Fibroblast of lung (primary cell): Measurements from ENCODE around the gene ATXN2.

Experiments used
- EZH2 ChIP-seq: IDR thresholded peaks from 2 replicates; pipeline ENCODE4 v1.5.1; 2012; ENCODE audit warnings: low read length, control low read depth, mild to moderate bottlenecking; ENCODE audit errors: missing control alignments
- TF ChIP-seq, protein P1 (sequence below), 2 donors: IDR thresholded peaks in 1 of 2; conservative IDR thresholded peaks in 1 of 2; 1 replicate in 1 of 2; 2 replicates in 1 of 2; pipeline ENCODE4 v1.5.1; 2011 to 2012; ENCODE audit warnings: low read length in 2 of 2, control low read depth in 1 of 2, inconsistent platforms in 1 of 2, low read depth in 1 of 2, mild to moderate bottlenecking in 1 of 2

DNA sequence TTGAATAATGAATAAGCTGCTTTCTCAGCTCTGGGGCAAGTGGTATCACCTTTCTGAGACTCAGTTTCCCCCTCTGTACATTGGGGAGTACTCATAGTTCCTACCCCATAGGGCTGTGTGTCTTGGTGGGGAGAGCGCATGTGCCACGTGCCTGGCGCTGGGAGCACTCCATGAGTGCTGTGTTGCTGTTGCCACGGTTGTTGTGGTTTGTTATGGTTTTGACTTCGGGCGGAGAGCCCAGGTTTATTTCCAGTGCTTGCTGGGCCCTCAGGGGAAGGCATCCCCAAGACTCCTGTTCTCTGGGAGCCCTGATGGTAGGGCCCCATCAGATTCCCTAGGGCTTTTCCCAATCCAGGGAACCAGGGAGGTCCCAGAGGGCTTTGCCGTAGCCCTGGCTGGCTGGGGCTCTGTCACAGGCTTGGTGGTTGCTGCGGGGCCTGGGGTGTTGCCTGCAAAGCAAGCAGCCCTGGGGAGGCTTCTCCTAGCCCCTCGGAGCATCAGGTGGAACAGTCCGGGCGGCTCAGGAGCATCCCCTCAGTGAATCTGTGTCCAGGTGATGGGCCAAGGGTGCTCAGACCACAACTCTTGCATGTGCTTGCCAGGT lies 174.8 kb downstream of the ATXN2 start:
- TF ChIP-seq, protein P1, sequence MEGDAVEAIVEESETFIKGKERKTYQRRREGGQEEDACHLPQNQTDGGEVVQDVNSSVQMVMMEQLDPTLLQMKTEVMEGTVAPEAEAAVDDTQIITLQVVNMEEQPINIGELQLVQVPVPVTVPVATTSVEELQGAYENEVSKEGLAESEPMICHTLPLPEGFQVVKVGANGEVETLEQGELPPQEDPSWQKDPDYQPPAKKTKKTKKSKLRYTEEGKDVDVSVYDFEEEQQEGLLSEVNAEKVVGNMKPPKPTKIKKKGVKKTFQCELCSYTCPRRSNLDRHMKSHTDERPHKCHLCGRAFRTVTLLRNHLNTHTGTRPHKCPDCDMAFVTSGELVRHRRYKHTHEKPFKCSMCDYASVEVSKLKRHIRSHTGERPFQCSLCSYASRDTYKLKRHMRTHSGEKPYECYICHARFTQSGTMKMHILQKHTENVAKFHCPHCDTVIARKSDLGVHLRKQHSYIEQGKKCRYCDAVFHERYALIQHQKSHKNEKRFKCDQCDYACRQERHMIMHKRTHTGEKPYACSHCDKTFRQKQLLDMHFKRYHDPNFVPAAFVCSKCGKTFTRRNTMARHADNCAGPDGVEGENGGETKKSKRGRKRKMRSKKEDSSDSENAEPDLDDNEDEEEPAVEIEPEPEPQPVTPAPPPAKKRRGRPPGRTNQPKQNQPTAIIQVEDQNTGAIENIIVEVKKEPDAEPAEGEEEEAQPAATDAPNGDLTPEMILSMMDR (conservative IDR thresholded peaks at IDR 0.05 in 1 of 2, IDR thresholded peaks at IDR 0.05 in 1 of 2; ENCODE audit: low read depth in 1 of 2, low read length in 2 of 2) = no peak
- no peak for TF ChIP-seq EZH2
